HFFc6 (cell line): ENCODE measurements around the gene ENTHD1. TPM values are rescaled to one million over a fixed set of nuclear protein-coding genes. Genes with fewer than 3 reads are reported as not detected.

Experiments used
- DNase-seq: peaks from one replicate; pipeline ENCODE4 v3.0.0-alpha.2; 2018
- H3K27ac Mint-ChIP-seq: 2 replicates; pipeline ENCODE4 v1.8.0; 2020; ENCODE audit warnings: mild to moderate bottlenecking, mixed read lengths
- H3K27me3 Mint-ChIP-seq: 2 replicates; pipeline ENCODE4 v1.8.0; 2021; ENCODE audit warnings: mild to moderate bottlenecking, moderate library complexity, mixed read lengths; ENCODE audit not compliant: insufficient read depth
- H3K36me3 Mint-ChIP-seq: 2 replicates; pipeline ENCODE4 v1.8.0; 2021; ENCODE audit warnings: low read depth, mixed read lengths
- H3K4me1 Mint-ChIP-seq: 2 replicates; pipeline ENCODE4 v1.8.0; 2020; ENCODE audit warnings: low read depth, mixed read lengths
- H3K4me3 Mint-ChIP-seq: 2 replicates; pipeline ENCODE4 v1.8.0; 2020; ENCODE audit warnings: mild to moderate bottlenecking, moderate library complexity, mixed read lengths
- H3K9me3 Mint-ChIP-seq: 2 replicates; pipeline ENCODE4 v1.8.0; 2020; ENCODE audit warnings: mild to moderate bottlenecking, mixed read lengths
- total RNA-seq, 6 experiments: library from RNA; stranded (reverse); fragmentation: NEBNext Ultra II Directional; extraction: Animal tissue kit (Norgen Biotek cat#: 25700); gene quantifications; 2 replicates in 1 of 6; 3 replicates in 5 of 6; pipeline ENCODE4 v1.2.3, GENCODE V29; 2021
- TF ChIP-seq, protein P1 (sequence below): fragments of 200-600 bp; sonication (generic); IDR thresholded peaks from 2 replicates; pipeline ENCODE4 v1.5.0; 2021; ENCODE audit warnings: antibody characterized with exemption, mild to moderate bottlenecking

ENTHD1 gene
- total RNA-seq, 6 experiments from 2014 or later = not detected

DNA sequence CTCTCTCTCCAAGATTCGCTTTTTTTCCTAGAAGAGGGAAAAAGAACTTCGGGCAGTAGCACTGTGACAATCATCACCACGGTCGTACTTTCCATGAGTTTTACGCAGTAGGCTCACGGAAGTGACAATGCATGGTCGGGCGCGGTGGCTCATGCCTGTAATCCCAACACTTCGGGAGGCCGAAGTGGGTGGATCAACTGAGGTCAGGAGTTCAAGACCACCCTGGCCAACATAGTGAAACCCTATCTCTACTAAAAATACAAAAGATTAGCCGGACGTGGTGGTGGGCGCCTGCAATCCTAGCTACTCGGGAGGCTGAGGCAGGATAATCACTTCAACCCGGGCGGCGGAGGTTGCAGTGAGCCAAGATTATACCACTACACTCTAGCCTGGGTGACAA, 30.7 kb upstream of the ENTHD1 start:
- Mint-ChIP-seq H3K4me1 (no peaks in the 10 kb centered on the region), H3K4me3 (no peak overlapping the region)

DNA sequence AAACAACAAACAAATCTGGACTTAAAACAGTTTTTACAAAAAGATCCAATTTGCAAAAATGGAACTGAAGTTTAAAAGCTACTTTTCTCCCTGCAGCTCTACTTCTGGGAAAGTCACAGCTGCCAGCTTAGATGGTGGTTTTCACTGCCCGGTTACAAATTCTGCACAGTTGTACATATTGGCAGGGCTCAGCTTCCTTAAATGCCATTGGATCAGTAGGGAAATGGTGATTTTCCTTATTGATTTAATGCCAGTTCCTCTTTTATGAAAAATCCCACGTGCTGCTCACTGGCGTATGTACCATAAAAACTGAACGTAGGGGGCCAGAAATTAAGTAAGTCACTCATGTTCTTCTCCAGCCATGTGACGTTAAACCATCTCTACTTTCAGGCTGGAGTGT, 30.1 kb upstream of the ENTHD1 start:
- no peaks in the 10 kb centered on the region for H3K36me3 Mint-ChIP-seq
- no peak for DNase-seq
- H3K27me3 Mint-ChIP-seq = peaks cover 49% of the 10 kb centered on the region
- no peak overlapping the region for H3K27ac Mint-ChIP-seq
- H3K9me3 Mint-ChIP-seq = no peaks in the 10 kb centered on the region
- H3K4me1 Mint-ChIP-seq = no peaks in the 10 kb centered on the region
- TF ChIP-seq, protein P1, sequence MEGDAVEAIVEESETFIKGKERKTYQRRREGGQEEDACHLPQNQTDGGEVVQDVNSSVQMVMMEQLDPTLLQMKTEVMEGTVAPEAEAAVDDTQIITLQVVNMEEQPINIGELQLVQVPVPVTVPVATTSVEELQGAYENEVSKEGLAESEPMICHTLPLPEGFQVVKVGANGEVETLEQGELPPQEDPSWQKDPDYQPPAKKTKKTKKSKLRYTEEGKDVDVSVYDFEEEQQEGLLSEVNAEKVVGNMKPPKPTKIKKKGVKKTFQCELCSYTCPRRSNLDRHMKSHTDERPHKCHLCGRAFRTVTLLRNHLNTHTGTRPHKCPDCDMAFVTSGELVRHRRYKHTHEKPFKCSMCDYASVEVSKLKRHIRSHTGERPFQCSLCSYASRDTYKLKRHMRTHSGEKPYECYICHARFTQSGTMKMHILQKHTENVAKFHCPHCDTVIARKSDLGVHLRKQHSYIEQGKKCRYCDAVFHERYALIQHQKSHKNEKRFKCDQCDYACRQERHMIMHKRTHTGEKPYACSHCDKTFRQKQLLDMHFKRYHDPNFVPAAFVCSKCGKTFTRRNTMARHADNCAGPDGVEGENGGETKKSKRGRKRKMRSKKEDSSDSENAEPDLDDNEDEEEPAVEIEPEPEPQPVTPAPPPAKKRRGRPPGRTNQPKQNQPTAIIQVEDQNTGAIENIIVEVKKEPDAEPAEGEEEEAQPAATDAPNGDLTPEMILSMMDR = no peak
- H3K4me3 Mint-ChIP-seq = no peak overlapping the region

More for the DNA sequence above, 30.7 kb upstream of the ENTHD1 start:
- TF ChIP-seq, protein P1 = no peak
- no peak for DNase-seq
- no peak overlapping the region for H3K27ac Mint-ChIP-seq
- H3K27me3 Mint-ChIP-seq = peaks cover 49% of the 10 kb centered on the region
- H3K36me3 Mint-ChIP-seq = no peaks in the 10 kb centered on the region
- no peaks in the 10 kb centered on the region for H3K9me3 Mint-ChIP-seq

DNA sequence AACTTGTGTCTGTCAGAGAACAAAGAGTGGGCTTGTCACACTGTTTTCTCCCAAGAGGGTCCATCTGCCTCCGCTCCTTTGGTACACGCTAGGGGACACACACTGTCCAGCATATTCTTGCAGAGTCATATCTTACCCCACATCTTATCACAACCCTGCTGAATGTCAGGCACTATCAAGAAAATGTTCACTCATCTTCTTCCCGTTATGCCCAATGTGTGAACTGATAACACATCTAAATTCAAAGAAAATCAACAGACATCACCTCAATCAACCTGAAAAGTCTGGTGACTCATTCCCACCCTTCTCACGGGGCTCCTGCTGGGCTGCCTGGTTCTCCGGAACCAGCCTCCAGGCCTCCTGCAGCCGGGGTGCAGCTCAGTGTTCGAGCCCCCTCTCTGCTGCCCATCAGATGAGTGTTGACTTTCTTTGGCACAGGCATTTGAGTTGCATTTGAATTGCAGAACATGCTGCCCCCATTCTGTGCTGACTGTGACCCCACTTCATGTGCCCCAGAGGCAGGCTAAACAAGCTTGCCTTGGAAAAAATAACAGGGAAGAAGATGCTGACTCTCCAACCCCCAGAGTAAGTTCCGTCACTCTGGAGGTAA, 26.7 kb upstream of the ENTHD1 start:
- TF ChIP-seq, protein P1 = no peak
- no peaks in the 10 kb centered on the region for H3K36me3 Mint-ChIP-seq
- no peak for DNase-seq
- no peaks in the 10 kb centered on the region for H3K9me3 Mint-ChIP-seq
- H3K4me3 Mint-ChIP-seq = no peak overlapping the region
- peaks cover 38% of the 10 kb centered on the region for H3K27me3 Mint-ChIP-seq
- H3K27ac Mint-ChIP-seq = no peak overlapping the region
- H3K4me1 Mint-ChIP-seq = no peaks in the 10 kb centered on the region

DNA sequence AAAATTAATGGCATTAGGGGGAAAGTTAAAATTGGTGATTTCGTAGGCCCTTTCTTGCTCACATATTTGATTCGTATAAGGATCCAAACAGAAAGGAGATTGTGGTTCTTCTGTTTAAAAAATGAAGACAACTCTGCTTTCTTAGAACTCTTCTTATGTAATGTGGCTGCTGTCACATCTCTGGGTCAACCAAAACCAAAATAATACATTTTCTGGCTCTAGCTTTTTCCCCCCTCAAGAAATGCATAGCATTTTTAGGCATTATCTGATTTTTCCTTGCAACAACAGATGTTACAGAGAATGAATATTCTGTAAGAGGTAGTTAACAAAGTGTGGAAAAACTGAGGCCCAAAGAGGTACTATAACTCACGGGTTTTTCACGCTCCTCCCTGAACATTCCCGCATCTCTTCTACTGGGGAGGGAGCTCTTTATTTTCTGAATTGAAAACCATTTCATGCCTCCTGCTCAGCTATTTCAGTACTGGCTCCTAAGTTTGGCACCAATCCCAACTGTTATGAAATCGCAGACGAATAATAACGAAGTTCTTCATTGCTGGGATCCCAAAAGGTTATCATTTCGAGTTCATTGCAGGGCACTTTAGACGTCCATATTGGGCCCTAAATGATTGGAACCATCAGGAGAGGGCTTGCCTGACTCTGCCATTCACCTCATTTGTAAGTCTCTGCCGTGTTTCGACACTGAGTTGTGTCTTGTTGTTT, 24.4 kb upstream of the ENTHD1 start:
- H3K9me3 Mint-ChIP-seq = no peaks in the 10 kb centered on the region
- H3K4me3 Mint-ChIP-seq = no peak overlapping the region
- no peaks in the 10 kb centered on the region for H3K36me3 Mint-ChIP-seq
- TF ChIP-seq, protein P1 = no peak
- peaks cover 23% of the 10 kb centered on the region for H3K27me3 Mint-ChIP-seq
- no peaks in the 10 kb centered on the region for H3K4me1 Mint-ChIP-seq
- DNase-seq = no peak
- H3K27ac Mint-ChIP-seq = no peak overlapping the region

DNA sequence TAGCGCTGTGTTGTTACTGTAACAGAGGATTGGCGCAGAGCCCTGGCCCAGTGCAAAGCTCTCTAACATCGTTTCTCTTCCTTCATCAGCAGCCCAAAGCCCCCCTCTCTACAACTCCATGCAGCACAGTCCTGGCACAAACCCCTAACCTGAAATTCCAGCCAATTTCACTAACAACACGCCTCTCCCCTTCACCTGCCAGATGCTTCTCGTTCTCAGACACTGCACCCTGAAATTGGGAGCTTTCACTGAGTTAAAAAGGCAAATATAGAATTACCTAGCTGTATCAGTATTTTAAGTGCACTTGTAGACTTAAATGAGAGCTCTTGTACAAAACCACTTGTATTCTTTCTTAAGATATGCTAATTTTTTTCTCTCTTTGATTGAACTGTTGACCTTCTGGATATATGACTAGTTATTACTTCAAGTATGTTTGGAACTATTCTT, 23.7 kb upstream of the ENTHD1 start:
- Mint-ChIP-seq H3K4me3 (no peak overlapping the region), H3K27ac (no peak overlapping the region), H3K36me3 (no peaks in the 10 kb centered on the region), H3K4me1 (no peaks in the 10 kb centered on the region), H3K9me3 (no peaks in the 10 kb centered on the region), H3K27me3 (peaks cover 27% of the 10 kb centered on the region)
- no peak for DNase-seq
- TF ChIP-seq, protein P1 = no peak
